GM12801 (cell line): Measurements from ENCODE around the gene DMRTB1.

ENCODE experiments used
- CTCF ChIP-seq: IDR thresholded peaks from one replicate; pipeline ENCODE4 v1.5.1; 2011; ENCODE audit warnings: control low read depth; ENCODE audit not compliant: insufficient read length; ENCODE audit errors: extremely low read depth

Gene DMRTB1

GRCh38 chr1:53498555-53499131, 39.4 kb downstream of the DMRTB1 start:
- no peak for TF ChIP-seq CTCF

GRCh38 chr1:53499257-53500203, 40.3 kb downstream of the DMRTB1 start:
- TF ChIP-seq CTCF = no peak

- no peak for TF ChIP-seq CTCF
These were observed 41.2 kb downstream of the DMRTB1 start for GRCh38 chr1:53500204-53501064.

- TF ChIP-seq CTCF = no peak
These were observed 42.1 kb downstream of the DMRTB1 start for GRCh38 chr1:53501065-53502005.

- TF ChIP-seq CTCF = no peak
These were observed 43.6 kb downstream of the DMRTB1 start for GRCh38 chr1:53502641-53503432.

GRCh38 chr1:53503433-53504217, 44.4 kb downstream of the DMRTB1 start:
- TF ChIP-seq CTCF = no peak
